SH-SY5Y (cell line): ENCODE data around the gene SNX3.
A peak's percentile ranks its signal among the peaks of the same experiment; 100 is the strongest.

Experiments
- GATA2 ChIP-seq: IDR thresholded peaks from 2 replicates; pipeline ENCODE4 v1.6.1; 2011; ENCODE audit warnings: mild to moderate bottlenecking, low read depth, low read length
- GATA3 ChIP-seq: IDR thresholded peaks from 2 replicates; pipeline ENCODE4 v1.6.1; 2011; ENCODE audit warnings: low read depth, mild to moderate bottlenecking, low read length, moderate library complexity

The SNX3 gene

DNA sequence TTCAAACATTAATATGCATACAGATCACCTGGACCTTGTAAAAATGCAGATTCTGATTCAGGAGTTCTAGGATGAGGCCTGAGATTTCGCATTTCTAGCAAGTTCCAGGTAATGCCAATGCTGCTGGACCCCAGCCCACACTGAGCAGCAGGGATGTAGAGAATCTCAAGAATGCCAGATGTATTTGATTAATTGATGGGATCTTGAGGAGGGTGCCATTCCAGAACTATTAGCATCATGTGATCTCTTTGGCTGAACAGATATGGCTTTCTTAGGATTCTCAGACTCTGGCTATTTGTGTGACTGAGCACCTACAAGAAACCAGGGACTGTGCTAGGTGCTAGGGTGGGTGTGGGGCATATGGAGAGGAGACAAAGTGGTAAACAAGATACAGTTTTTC, 16.5 kb upstream of the SNX3 start:
- no peak for TF ChIP-seq GATA2
- TF ChIP-seq GATA3 = no peak

DNA sequence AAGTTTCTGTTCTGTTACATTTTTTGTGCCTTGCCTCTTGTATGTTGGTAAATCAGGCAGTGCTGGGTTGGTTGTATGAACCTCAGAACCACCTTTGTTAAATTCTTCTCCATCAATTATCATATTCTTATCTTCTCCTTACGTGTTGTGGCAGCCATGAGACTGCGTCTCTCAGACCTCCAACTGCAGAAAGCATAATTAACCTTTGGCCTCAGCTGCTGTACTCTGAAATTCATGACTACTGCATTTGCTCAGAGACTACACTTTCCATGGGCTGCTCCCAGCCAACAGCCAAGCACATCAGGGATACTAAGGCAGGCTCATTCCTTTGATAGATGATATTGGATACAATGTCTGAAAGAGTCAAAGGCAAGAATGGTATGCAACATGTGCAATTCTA, 15.1 kb upstream of the SNX3 start:
- no peak for TF ChIP-seq GATA3
- no peak for TF ChIP-seq GATA2

DNA sequence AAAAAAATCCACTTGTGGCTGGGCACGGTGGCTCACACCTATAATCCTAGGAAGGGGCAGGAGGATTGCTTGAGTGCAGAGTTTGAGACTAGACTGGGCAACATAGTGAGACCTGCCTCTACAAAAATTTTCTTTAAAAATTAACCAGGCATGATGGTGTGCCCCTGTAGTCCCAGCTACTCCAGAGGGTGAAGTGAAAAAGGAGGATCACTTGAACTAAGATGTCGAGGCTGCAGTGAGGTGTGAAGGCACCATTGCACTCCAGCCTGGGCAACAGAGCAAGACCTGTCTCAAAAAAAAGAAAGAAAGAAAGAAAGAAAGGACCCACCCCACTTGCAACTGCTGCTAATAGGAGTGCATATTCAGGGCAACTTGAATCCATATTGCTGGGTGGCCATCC, 13.7 kb upstream of the SNX3 start:
- TF ChIP-seq GATA2 (no peak), GATA3 (no peak)

DNA sequence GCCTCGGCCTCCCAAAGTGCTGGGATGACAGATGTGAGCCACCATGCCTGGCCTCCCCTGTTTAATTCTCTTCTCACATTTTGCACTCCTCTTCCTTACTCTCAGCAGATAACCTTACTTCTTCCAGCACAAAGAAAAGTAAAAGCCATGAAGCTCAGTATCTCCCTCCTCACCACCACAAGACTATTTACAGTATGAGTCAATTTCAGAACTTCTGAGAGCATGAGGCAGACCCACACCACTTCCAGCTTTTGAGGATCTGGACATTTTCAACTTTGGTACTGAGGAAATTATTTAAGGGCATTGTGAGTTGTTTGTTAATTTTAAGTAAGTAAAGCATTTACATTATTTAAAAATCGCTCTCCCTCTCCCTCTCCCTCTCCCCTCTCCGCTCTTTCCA, 8.0 kb upstream of the SNX3 start:
- TF ChIP-seq GATA3 (no peak), GATA2 (no peak)

DNA sequence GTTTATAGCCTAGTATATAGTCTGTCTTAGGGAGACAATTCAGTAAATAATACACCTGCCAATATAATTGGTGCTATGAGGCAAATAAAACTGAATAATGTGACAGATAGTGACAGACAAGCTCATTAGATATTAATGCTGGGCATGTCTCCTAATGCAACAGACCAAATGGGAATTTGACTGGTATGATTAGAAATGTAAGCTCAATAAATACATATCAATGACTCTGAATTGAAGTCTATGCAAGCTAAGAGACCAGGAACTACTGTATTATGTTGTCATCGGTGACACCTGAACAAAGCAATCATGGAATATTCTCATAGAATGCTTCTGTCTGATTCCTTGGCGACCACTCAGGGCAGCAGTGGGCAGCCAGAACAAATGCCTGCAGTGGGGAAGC, 2.5 kb upstream of the SNX3 start:
- TF ChIP-seq GATA2 (no peak), GATA3 (no peak)

DNA sequence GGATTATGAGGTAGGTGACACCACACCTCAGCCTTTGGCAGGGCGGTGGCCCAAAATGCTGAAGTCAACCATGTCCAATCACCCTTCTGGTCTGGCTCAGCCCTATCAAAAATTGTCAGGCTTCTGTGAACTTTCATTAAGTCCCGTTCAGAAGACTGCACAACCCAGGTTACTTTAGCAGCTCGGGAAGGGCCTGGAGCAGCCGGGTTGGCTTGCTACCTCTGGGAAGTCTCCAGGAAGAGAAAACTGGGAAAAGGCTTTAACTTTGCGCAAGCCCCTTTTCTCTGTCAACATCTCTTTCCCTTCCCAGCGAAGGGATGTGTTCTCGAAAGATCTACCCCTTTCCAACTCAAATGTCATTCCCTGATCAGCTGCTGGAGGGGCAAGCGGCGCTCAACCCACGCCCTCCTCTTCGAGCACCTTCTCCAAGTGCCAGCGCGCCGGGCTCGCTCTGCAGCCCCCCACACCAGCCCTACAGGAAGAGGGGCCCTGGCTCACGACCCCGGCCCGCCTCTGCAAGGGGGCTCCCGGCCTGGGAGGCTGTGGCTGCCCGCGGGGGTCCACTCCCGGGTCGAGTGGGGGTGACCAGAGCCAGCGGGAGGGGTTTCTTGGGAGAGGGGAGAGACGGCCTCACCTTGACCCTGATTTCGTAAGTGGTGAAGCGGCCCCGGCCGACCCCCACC, 573 bp downstream of the SNX3 start:
- TF ChIP-seq GATA2 = no peak
- TF ChIP-seq GATA3 = no peak

DNA sequence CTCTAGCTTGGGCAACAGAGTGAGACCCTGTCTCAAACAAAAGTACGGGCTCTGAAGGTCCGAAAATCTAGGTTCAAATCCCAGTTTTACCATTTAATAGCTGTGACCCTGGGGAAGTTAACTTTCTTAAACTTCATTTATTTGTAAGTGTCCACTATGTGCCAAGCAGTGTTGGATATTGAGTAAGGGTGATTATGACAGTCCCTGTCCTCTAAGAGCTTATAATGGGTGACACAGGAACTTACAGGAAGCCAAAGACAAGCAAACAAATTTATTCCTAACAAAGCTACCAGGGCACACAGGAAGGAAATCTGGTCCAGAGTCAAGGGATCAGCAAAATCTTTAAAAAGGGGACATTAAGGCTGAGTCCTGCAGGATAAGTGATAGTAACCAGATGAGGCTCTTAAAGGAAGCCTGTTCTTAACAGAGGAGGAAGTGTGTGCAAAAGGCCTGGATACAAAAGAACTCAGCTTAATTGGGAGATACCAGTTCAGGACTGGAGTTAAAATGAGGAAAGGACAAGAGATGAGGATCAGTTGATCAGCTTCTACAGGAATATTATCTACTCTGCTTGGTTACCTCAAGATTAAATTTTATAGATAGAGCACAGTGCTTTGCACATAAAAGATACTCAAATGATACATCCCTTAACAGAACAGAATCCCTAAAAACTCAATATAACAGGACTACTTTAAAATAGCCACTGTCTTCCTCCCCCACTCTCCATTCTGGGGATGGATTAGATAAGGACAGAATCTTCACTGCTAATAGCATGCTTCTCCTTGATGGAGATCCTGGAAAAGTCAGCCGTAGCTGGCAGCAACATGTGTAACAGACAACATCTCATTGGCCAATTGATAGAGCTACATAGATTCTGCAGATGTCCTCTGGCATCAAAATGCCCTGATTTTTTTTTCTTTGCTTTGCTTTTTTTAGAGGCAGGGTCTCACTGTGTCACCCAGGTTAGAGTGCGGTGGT, 6.1 kb downstream of the SNX3 start:
- TF ChIP-seq GATA3 (no peak), GATA2 (no peak; the same call in 1 of the 2 replicates)

DNA sequence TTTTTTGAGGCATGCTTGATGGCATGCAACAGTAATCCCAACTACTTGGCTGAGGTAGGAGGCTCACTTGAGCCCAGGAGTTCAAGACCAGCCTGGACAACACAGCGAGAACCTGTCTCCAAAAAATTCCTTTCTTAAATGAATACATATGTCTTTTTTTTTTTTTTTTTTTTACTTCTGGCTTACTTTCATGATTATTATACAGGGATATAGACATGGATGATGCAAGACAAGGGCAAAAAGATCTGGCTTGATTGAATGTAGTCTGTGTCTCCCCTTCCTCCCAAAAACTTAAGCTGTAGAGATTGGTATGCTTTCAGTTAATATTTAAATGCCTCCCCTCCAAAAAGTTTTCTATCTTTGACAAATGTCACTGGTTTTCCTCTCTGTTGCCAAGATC, 7.6 kb downstream of the SNX3 start:
- no peak for TF ChIP-seq GATA3
- no peak for TF ChIP-seq GATA2

DNA sequence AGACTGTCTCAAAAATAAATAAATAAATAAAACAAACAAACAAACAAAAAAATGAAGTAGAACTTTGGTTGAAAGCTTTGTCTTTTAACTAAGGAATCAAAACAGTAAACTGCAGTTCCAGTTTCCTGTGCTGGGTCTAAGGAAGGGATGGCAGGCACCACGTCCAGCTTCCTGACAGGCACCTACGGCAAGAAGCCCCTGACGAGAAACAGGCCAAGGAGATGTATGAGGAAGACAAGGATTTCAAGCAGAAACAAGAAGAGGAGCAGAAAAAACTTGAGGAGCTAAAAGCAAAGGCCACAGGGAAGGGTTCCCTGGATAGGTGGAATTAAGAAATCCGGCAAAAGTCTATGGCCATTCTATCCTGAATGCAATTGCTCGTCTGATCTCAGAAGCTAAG, 8.8 kb downstream of the SNX3 start:
- no peak for TF ChIP-seq GATA2
- no peak for TF ChIP-seq GATA3

DNA sequence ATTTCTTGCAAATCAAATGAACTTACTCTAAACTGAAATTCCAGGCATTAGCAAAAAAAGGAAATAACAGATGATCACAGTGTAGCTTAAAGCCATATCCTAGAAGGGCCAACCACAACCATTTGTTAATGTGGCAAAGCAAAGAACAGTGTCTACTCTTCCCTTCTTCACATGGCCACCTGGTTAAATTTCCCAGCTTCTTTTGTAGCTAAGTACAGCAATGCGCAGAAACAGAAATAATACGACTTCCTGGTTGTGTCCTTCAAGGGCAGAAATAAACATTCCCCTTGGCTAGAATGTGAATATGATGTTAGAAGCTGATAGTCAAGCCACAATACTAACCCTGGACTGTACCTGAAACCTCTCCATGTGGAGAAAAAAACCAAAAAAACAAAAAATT, 9.6 kb downstream of the SNX3 start:
- TF ChIP-seq GATA2 (no peak), GATA3 (no peak)

DNA sequence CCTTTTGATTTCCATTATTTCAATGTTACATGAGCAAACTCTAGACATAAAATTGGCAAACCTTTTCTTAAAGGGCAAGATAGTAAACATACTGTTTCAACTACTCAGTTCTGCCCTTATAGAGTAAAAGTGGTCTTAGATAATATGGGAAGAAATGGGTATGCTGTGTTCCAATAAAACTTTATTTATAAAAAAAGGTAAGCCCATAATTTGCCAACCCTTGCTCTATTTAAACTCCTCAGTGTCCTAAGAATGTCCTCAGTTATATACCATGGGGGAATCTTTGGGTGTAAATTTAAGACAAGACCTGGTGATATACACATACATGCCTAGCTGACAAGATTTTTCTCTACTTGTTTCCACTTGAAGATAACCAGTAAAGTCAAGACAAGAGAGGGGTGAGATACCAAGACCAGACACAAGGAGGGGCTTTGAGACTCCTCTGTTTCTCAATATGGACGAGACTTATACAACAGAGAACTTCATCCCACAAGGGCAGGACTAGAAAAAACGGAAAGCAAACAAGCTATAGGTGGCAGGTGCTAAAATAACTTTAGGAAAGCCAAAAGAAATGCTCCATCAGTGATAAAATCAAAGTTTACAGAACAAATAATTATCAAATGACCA, 10.5 kb downstream of the SNX3 start:
- TF ChIP-seq GATA2 = no peak
- no peak for TF ChIP-seq GATA3

DNA sequence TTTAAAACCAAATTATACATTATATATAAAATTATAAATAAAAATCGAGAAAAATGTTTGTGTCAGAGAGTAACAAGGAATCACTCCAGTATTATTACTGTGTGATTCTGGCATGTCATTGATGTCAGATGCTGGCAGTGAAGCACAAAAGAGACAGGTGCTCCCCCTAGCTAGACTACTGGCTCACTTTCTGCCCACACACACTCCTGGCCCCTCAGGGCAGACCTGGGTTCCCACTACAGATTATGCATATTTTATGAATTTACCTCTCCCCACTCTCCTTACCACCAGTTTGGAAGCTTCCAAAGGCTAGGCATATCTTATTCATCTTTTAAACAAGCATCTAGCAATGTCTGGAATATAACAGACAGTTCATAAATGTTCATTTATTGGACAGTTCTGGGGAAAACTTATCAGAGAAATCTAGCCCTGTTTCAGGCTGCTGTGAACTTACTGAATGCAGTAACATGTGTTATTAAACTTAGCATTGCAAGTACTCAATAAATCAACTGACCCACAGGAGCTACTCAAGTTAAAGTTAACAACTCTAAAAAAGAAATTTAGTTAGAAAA, 12.8 kb downstream of the SNX3 start:
- TF ChIP-seq GATA3 = peak; percentile 99
- peak; percentile 91 for TF ChIP-seq GATA2

DNA sequence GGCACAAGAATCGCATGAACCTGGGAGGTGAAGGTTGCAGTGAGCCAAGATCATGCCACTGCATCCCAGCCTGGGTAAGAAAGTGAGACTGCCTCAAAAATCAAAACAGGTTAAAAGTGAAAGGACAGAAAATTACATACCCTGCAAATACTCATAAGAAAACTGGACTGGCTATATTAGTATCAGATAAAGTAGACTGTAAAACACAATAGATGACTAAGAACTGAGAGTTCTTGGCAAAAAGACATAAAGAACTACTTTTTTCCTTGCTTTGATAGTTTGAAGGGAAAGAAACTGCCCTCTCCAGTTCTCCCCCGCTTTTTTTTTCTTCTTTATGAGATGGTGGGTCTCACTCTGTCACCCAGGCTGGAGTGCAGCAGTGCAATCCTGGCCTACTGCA, 17.0 kb downstream of the SNX3 start:
- TF ChIP-seq GATA2 = no peak
- no peak for TF ChIP-seq GATA3

DNA sequence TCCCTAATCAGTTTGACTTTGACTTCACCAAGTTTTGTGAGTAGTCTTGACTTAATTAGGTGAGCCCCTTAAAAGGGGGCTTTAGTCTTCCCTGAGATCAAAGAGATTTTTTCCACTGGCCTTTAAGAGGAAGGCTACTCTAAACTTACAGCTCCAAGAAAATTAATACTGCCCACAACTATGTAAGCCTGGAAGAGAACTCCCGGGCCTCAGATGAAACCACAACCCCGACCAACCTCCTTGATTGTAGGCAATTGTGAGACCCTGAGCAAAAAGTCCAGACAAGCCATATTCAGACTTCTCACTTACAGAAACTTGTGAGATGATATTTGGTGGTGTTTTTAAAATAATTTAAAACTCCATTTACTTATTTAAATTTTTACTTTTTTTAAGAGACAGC, 18.1 kb downstream of the SNX3 start:
- TF ChIP-seq GATA2 = no peak
- no peak for TF ChIP-seq GATA3
